Measurements from ENCODE around the gene TOM1. TPM values are rescaled to one million over a fixed set of nuclear protein-coding genes. Genes with fewer than 3 reads are reported as not detected.

Gene TOM1
- total and polyA plus RNA-seq, 2 of the 13 experiments (the other 11 are each of a cell fraction or from before 2014, with no cell fraction given) = 30.8 to 87.3 TPM

GRCh38 chr22:35384975-35385588 lies 85.4 kb downstream of the TOM1 start:
- 0 out of 2 replicates have a peak overlapping the region, but pooled peaks have one; percentile 32 for H3K4me2 ChIP-seq (ENCODE audit: low read depth, low read length)
- H4K20me1 ChIP-seq (ENCODE audit: insufficient read depth, low read length) = peaks cover 4% of the 10 kb centered on the region; the same call in 1 of the 2 replicates
- H3K36me3 ChIP-seq (replicated peaks in 1 of 2; ENCODE audit: control insufficient read depth in 1 of 2, insufficient read depth in 2 of 2, low read length in 2 of 2) = peaks cover 18 to 29% of the 10 kb centered on the region in 2 experiments
- DNase-seq (ENCODE audit: low spot score) (no peak), ATAC-seq (no peak), FAIRE-seq (no peak)
- no peaks in the 10 kb centered on the region for H3K9me3 ChIP-seq (ENCODE audit: low read length)
- BruUV-seq (replicated peaks) = no TSS peak
- no peak overlapping the region for H3K9ac ChIP-seq (ENCODE audit: insufficient read depth, low read depth, low read length)
- TF ChIP-seq JDP2 (CRISPR knock-in tag; IDR thresholded peaks at IDR 0.05; ENCODE audit: borderline replicate concordance) = no peak
- peak; percentile 73; the same call in 1 of the 2 replicates for TF ChIP-seq ZNF629 (CRISPR knock-in tag; conservative IDR thresholded peaks at IDR 0.05)
- peaks cover 22% of the 10 kb centered on the region for H3K79me2 ChIP-seq (ENCODE audit: insufficient read depth, low read length)
- ChIA-PET POLR2A (interaction anchor here (0.7 kb wide), 2 partner anchors 9 to 738 kb away, joined by 3 read pairs; no protein-coding TSS in a partner anchor), CTCF (ENCODE audit: low intra/inter-chr PET ratio, low total read pairs) (no interaction called here)
- peaks cover 59% of the 10 kb centered on the region for H3K4me1 ChIP-seq (ENCODE audit: insufficient read depth, low read length)
- no peak overlapping the region for H3K4me3 ChIP-seq (replicated peaks in 1 of 3; ENCODE audit: insufficient read depth in 1 of 3, low read depth in 2 of 3, low read length in 3 of 3)
- H3K27me3 ChIP-seq (ENCODE audit: control insufficient read depth in 1 of 2, insufficient read depth in 2 of 2, low read length in 2 of 2) = no peaks in the 10 kb centered on the region; a peak in 1 of 5 replicates
- in situ Hi-C loops (cut with HindIII; ENCODE audit: extremely low pct_ligation_motif_present, low pct_unique_long_range_greater_than_20kb) (no loop called here), intact Hi-C loops (cut with micrococcal nuclease; ENCODE audit: unreplicated experiment) (no loop called here)
- 96% methylated on average over 6 of the region's 6 CpGs for WGBS (ENCODE audit: low lambda C conversion rate)
- no peak overlapping the region for H2AFZ ChIP-seq (ENCODE audit: low read length)
- no peak overlapping the region for H3K27ac ChIP-seq (ENCODE audit: extremely low read length, insufficient read depth, low read length)

GRCh38 chr22:35386670-35387288 lies 87.1 kb downstream of the TOM1 start:
- Histone ChIP-seq H3K9ac (ENCODE audit: insufficient read depth, low read depth, low read length) (no peak overlapping the region), H4K20me1 (ENCODE audit: insufficient read depth, low read length) (peaks cover 4% of the 10 kb centered on the region; the same call in 1 of the 2 replicates), H3K4me3 (replicated peaks in 1 of 3; ENCODE audit: insufficient read depth in 1 of 3, low read depth in 2 of 3, low read length in 3 of 3) (no peak overlapping the region), H3K79me2 (ENCODE audit: insufficient read depth, low read length) (peaks cover 15% of the 10 kb centered on the region), H3K4me2 (ENCODE audit: low read depth, low read length) (no peak overlapping the region), H3K36me3 (replicated peaks in 1 of 2; ENCODE audit: control insufficient read depth in 1 of 2, insufficient read depth in 2 of 2, low read length in 2 of 2) (peaks cover 18 to 39% of the 10 kb centered on the region in 2 experiments), H3K9me3 (ENCODE audit: low read length) (no peaks in the 10 kb centered on the region), H3K27ac (ENCODE audit: extremely low read length, insufficient read depth, low read length) (no peak overlapping the region), H3K27me3 (ENCODE audit: control insufficient read depth in 1 of 2, insufficient read depth in 2 of 2, low read length in 2 of 2) (no peaks in the 10 kb centered on the region), H3K4me1 (ENCODE audit: insufficient read depth, low read length) (peaks cover 50% of the 10 kb centered on the region), H2AFZ (ENCODE audit: low read length) (no peak overlapping the region)
- intact Hi-C loops (cut with micrococcal nuclease; ENCODE audit: unreplicated experiment) (no loop called here), in situ Hi-C loops (cut with HindIII; ENCODE audit: extremely low pct_ligation_motif_present, low pct_unique_long_range_greater_than_20kb) (no loop called here)
- ATAC-seq (no peak), DNase-seq (ENCODE audit: low spot score) (no peak), FAIRE-seq (no peak)
- ChIA-PET CTCF (ENCODE audit: low intra/inter-chr PET ratio, low total read pairs) (no interaction called here), POLR2A (no interaction called here)
- no TSS peak for BruUV-seq (replicated peaks)
- TF ChIP-seq FOXM1 (CRISPR knock-in tag; IDR thresholded peaks at IDR 0.05) (no peak), RBFOX2 (IDR thresholded peaks at IDR 0.05; ENCODE audit: low read depth, low read length) (0 out of 2 replicates have a peak, but pooled peaks have one; percentile 37), ZNF263 (CRISPR knock-in tag; IDR thresholded peaks at IDR 0.05) (no peak), WIZ (CRISPR knock-in tag; IDR thresholded peaks at IDR 0.05) (no peak), AGO2 (optimal IDR thresholded peaks at IDR 0.05; ENCODE audit: low read depth, low read length) (peak; percentile 51)
- WGBS (ENCODE audit: low lambda C conversion rate) = 97% methylated on average over 6 of the region's 19 CpGs
